Panc1 (cell line): Measurements from ENCODE around the gene COLGALT1. TPM values are rescaled to one million over a fixed set of nuclear protein-coding genes. Genes with fewer than 3 reads are reported as not detected.

Source experiments
- ATAC-seq: fragments of 200-7000 bp; cut with Tn5 transposase; 2 replicates; pipeline ENCODE4 v1.9.1; 2020; ENCODE audit warnings: mild to moderate bottlenecking, moderate library complexity
- BruUV-seq: library from RNA; stranded (reverse); fragments of 400-500 nt; replicated peaks from 2 replicates; lab custom pipeline; 2021; lab: Mats Ljungman, UMichigan
- CTCF ChIA-PET: fragments of 300-600 bp; sonication (Branson Sonifier 250); formaldehyde crosslinking; loops from one replicate; lab custom pipeline; 2022; ENCODE audit warnings: antibody characterized with exemption; lab: Charles Lee
- POLR2A ChIA-PET: fragments of 300-600 bp; sonication (Branson Sonifier 250); formaldehyde crosslinking; loops from one replicate; lab custom pipeline; 2022; ENCODE audit warnings: antibody characterized with exemption; lab: Charles Lee
- DNase-seq: peaks from one replicate; pipeline ENCODE4 v3.0.0-alpha.2; 2010; ENCODE audit warnings: low read depth, low spot score
- H3K27ac ChIP-seq: 2 replicates; pipeline ENCODE4 v1.5.1; 2011; ENCODE audit warnings: mild to moderate bottlenecking, low read length, inconsistent platforms
- H3K27me3 ChIP-seq: fragments of 200-500 bp; sonication (Bioruptor generic); 2 replicates; pipeline ENCODE4 v1.6.0; 2014; ENCODE audit warnings: low read length, inconsistent platforms; ENCODE audit not compliant: control insufficient read depth, insufficient read depth
- H3K36me3 ChIP-seq: fragments of 200-500 bp; sonication (Bioruptor generic); 2 replicates; pipeline ENCODE4 v1.5.1; 2014; ENCODE audit warnings: inconsistent platforms, mild to moderate bottlenecking, low read length, moderate library complexity; ENCODE audit not compliant: control insufficient read depth, insufficient read depth
- H3K4me1 ChIP-seq: 2 replicates; pipeline ENCODE4 v1.5.1; 2011; ENCODE audit warnings: inconsistent platforms, mild to moderate bottlenecking, low read length, moderate library complexity; ENCODE audit not compliant: control insufficient read depth, insufficient read depth
- H3K4me3 ChIP-seq, 2 experiments: 2 replicates each; pipeline ENCODE4 v1.5.1; 2011 to 2012; ENCODE audit warnings: low read depth in 2 of 2, low read length in 2 of 2, mild to moderate bottlenecking in 2 of 2, inconsistent platforms in 1 of 2, moderate library complexity in 1 of 2
- H3K9me3 ChIP-seq: fragments of 200-500 bp; sonication (Bioruptor generic); 2 replicates; pipeline ENCODE4 v1.5.1; 2014; ENCODE audit warnings: low read depth, mild to moderate bottlenecking, inconsistent platforms, low read length, moderate library complexity; ENCODE audit not compliant: control insufficient read depth, insufficient read depth
- CTCF ChIP-seq: fragments of 450-650 bp; IDR thresholded peaks from 2 replicates; pipeline ENCODE4 v1.5.1; 2017; ENCODE audit warnings: mild to moderate bottlenecking
- POLR2AphosphoS5 ChIP-seq: IDR thresholded peaks from 2 replicates; pipeline ENCODE4 v1.6.1; 2012; ENCODE audit warnings: mild to moderate bottlenecking, low read depth, low read length, moderate library complexity
- REST ChIP-seq, 2 experiments: IDR thresholded peaks; 2 replicates each; pipeline ENCODE4 v1.6.1; 2011 to 2012; ENCODE audit warnings: low read depth in 2 of 2, control low read depth in 1 of 2, low read length in 1 of 2, mild to moderate bottlenecking in 1 of 2, moderate library complexity in 1 of 2; ENCODE audit not compliant: insufficient read depth in 1 of 2
- SIN3A ChIP-seq: IDR thresholded peaks from 2 replicates; pipeline ENCODE4 v1.6.1; 2012; ENCODE audit warnings: low read depth, mild to moderate bottlenecking, low read length, moderate library complexity, borderline replicate concordance; ENCODE audit not compliant: insufficient read depth
- TCF7L2 ChIP-seq: IDR thresholded peaks from 2 replicates; pipeline ENCODE4 v1.6.1; 2011; ENCODE audit warnings: mild to moderate bottlenecking, low read depth, low read length, inconsistent platforms
- in situ Hi-C: cut with HindIII; loops from 2 replicates; pipeline ENCODE4 v1.10.0; 2016; ENCODE audit warnings: low sequenced_read_pairs, low pct_unique_long_range_greater_than_20kb
- intact Hi-C: fragments of 100-400 bp; cut with micrococcal nuclease; formaldehyde crosslinking; loops from one replicate; pipeline ENCODE4 v1.10.0; 2022; ENCODE audit not compliant: unreplicated experiment
- total RNA-seq: library from RNA; stranded (reverse); gene quantifications from one replicate; pipeline ENCODE4 v1.2.1, GENCODE V29; 2021; ENCODE audit not compliant: unreplicated experiment

The COLGALT1 gene
- total RNA-seq, 1 experiment from 2014 or later, result 97.2 TPM

GRCh38 chr19:17543986-17544385, 11.5 kb upstream of the COLGALT1 start:
- no peaks in the 10 kb centered on the region for H3K4me1 ChIP-seq
- H3K9me3 ChIP-seq, result no peaks in the 10 kb centered on the region
- ChIA-PET CTCF (no interaction called here), POLR2A (no interaction called here)
- no peaks in the 10 kb centered on the region for H3K27me3 ChIP-seq
- intact Hi-C loops, result no loop called here
- H3K27ac ChIP-seq, result no peak overlapping the region
- H3K36me3 ChIP-seq, result no peaks in the 10 kb centered on the region
- TF ChIP-seq TCF7L2 (no peak), SIN3A (no peak), POLR2AphosphoS5 (no peak), CTCF (no peak), REST (IDR thresholded peaks at IDR 0.05; ENCODE audit: insufficient read depth in 1 of 2, low read depth in 2 of 2, low read length in 1 of 2) (no peak)
- DNase-seq (no peak), ATAC-seq (no peak)
- no TSS peak for BruUV-seq
- in situ Hi-C loops, result no loop called here
- H3K4me3 ChIP-seq, result no peak overlapping the region

- no peaks in the 10 kb centered on the region for H3K36me3 ChIP-seq
- DNase-seq, result no peak
- intact Hi-C loops (no loop called here), in situ Hi-C loops (no loop called here)
- TF ChIP-seq POLR2AphosphoS5, result no peak
- no peak for TF ChIP-seq TCF7L2
- no peak for TF ChIP-seq SIN3A
- no peak for TF ChIP-seq CTCF
- TF ChIP-seq REST (IDR thresholded peaks at IDR 0.05; ENCODE audit: insufficient read depth in 1 of 2, low read depth in 2 of 2, low read length in 1 of 2), result no peak
- CTCF ChIA-PET, result no interaction called here
- no peaks in the 10 kb centered on the region for H3K9me3 ChIP-seq
- no peak overlapping the region for H3K27ac ChIP-seq
- no peak for ATAC-seq
- POLR2A ChIA-PET, result no interaction called here
- H3K27me3 ChIP-seq, result no peaks in the 10 kb centered on the region
- BruUV-seq, result no TSS peak
- no peak overlapping the region for H3K4me3 ChIP-seq
- no peaks in the 10 kb centered on the region for H3K4me1 ChIP-seq
Observed at GRCh38 chr19:17544418-17544817, 11.0 kb upstream of the COLGALT1 start.
